H9 (cell line): ENCODE data around the gene GGT6. TPM values are rescaled to one million over a fixed set of nuclear protein-coding genes. Genes with fewer than 3 reads are reported as not detected.

ENCODE experiments used
- DNase-seq: peaks from one replicate; pipeline ENCODE4 v3.0.0-alpha.2; 2017
- H2AFZ ChIP-seq: one replicate; pipeline ENCODE4 v1.6.1; 2013; ENCODE audit warnings: mild to moderate bottlenecking, low read length, control low read depth, moderate library complexity
- H2AK5ac ChIP-seq: 2 replicates; pipeline ENCODE4 v1.6.1; 2013; ENCODE audit warnings: low read length, control low read depth, mixed read lengths; ENCODE audit not compliant: insufficient read length
- H2BK120ac ChIP-seq: one replicate; pipeline ENCODE4 v1.6.1; 2013; ENCODE audit warnings: low read depth, mild to moderate bottlenecking, low read length, control low read depth, inconsistent platforms; ENCODE audit not compliant: poor library complexity, severe bottlenecking
- H2BK12ac ChIP-seq: 2 replicates; pipeline ENCODE4 v1.6.1; 2013; ENCODE audit warnings: low read length, control low read depth, mixed read lengths, low read depth; ENCODE audit not compliant: insufficient read length
- H2BK15ac ChIP-seq: 2 replicates; pipeline ENCODE4 v1.6.1; 2013; ENCODE audit warnings: low read depth, low read length, control low read depth
- H2BK20ac ChIP-seq: one replicate; pipeline ENCODE4 v1.6.1; 2013; ENCODE audit warnings: low read depth, mild to moderate bottlenecking, low read length, control low read depth, inconsistent platforms; ENCODE audit not compliant: poor library complexity, severe bottlenecking
- H2BK5ac ChIP-seq: 2 replicates; pipeline ENCODE4 v1.6.1; 2013; ENCODE audit warnings: low read length, control low read depth, mixed read lengths; ENCODE audit not compliant: insufficient read length
- H3K14ac ChIP-seq: 2 replicates; pipeline ENCODE4 v1.6.1; 2013; ENCODE audit warnings: low read length, control low read depth; ENCODE audit not compliant: insufficient read depth
- H3K18ac ChIP-seq: 2 replicates; pipeline ENCODE4 v1.6.1; 2013; ENCODE audit warnings: low read depth, mild to moderate bottlenecking, mixed read lengths, low read length, control low read depth; ENCODE audit not compliant: insufficient read length
- H3K23ac ChIP-seq: 2 replicates; pipeline ENCODE4 v1.6.1; 2013; ENCODE audit warnings: low read length, control low read depth, mixed read lengths, low read depth; ENCODE audit not compliant: insufficient read length
- H3K23me2 ChIP-seq: 2 replicates; pipeline ENCODE4 v1.6.1; 2013; ENCODE audit warnings: low read depth, mild to moderate bottlenecking, mixed read lengths, low read length, control low read depth; ENCODE audit not compliant: insufficient read length, poor library complexity, severe bottlenecking
- H3K27ac ChIP-seq: 2 replicates; pipeline ENCODE4 v1.5.1; 2013; ENCODE audit warnings: low read length, control low read depth, mixed read lengths, low read depth; ENCODE audit not compliant: insufficient read length
- H3K27me3 ChIP-seq: 2 replicates; pipeline ENCODE4 v1.6.1; 2013; ENCODE audit warnings: low read length, control low read depth, inconsistent platforms; ENCODE audit not compliant: insufficient read depth
- H3K4ac ChIP-seq: 2 replicates; pipeline ENCODE4 v1.6.1; 2013; ENCODE audit warnings: low read depth, mild to moderate bottlenecking, control low read depth, inconsistent platforms, low read length, moderate library complexity
- H3K4me1 ChIP-seq: 2 replicates; pipeline ENCODE4 v1.6.1; 2013; ENCODE audit warnings: low read length, control low read depth, inconsistent platforms; ENCODE audit not compliant: insufficient read depth
- H3K4me2 ChIP-seq: 2 replicates; pipeline ENCODE4 v1.6.1; 2013; ENCODE audit warnings: low read length, control low read depth, mixed read lengths; ENCODE audit not compliant: insufficient read length, insufficient read depth
- H3K56ac ChIP-seq: 2 replicates; pipeline ENCODE4 v1.6.1; 2013; ENCODE audit warnings: low read depth, mild to moderate bottlenecking, mixed read lengths, low read length, control low read depth; ENCODE audit not compliant: insufficient read length
- H3K79me1 ChIP-seq: 2 replicates; pipeline ENCODE4 v1.6.1; 2013; ENCODE audit warnings: low read depth, mild to moderate bottlenecking, moderate library complexity, low read length, control low read depth, inconsistent platforms; ENCODE audit not compliant: insufficient read depth, poor library complexity, severe bottlenecking
- H3K79me2 ChIP-seq: 2 replicates; pipeline ENCODE4 v1.6.1; 2013; ENCODE audit warnings: low read length, control low read depth, inconsistent platforms; ENCODE audit not compliant: insufficient read depth
- H3K9ac ChIP-seq: 2 replicates; pipeline ENCODE4 v1.6.1; 2013; ENCODE audit warnings: low read length, control low read depth, mixed read lengths; ENCODE audit not compliant: insufficient read length; ENCODE audit errors: extremely low read depth
- H3K9me3 ChIP-seq: one replicate; pipeline ENCODE4 v1.6.1; 2013; ENCODE audit warnings: low read depth, low read length, inconsistent platforms; ENCODE audit not compliant: control insufficient read depth
- H3T11ph ChIP-seq: one replicate; pipeline ENCODE4 v1.6.1; 2013; ENCODE audit warnings: mild to moderate bottlenecking, low read length, control low read depth, inconsistent platforms
- H4K20me1 ChIP-seq: one replicate; pipeline ENCODE4 v1.6.1; 2013; ENCODE audit not compliant: control insufficient read depth, insufficient read length, insufficient read depth
- H4K5ac ChIP-seq: 2 replicates; pipeline ENCODE4 v1.6.1; 2013; ENCODE audit warnings: low read depth, mild to moderate bottlenecking, mixed read lengths, low read length, control low read depth; ENCODE audit not compliant: insufficient read length
- H4K8ac ChIP-seq: replicated peaks from 2 replicates; pipeline ENCODE4 v1.6.1; 2013; ENCODE audit warnings: low read length, control low read depth, mixed read lengths, low read depth; ENCODE audit not compliant: insufficient read length
- H4K91ac ChIP-seq: 2 replicates; pipeline ENCODE4 v1.6.1; 2013; ENCODE audit warnings: low read depth, mild to moderate bottlenecking, moderate library complexity, mixed read lengths, low read length, control low read depth; ENCODE audit not compliant: insufficient read length
- H3K27ac Mint-ChIP-seq, 3 experiments: 2 replicates in 2 of 3; 3 replicates in 1 of 3; pipeline ENCODE4 v1.8.0; 2020 to 2021; ENCODE audit warnings: mixed read lengths in 3 of 3, mild to moderate bottlenecking in 1 of 3, moderate library complexity in 1 of 3
- H3K27me3 Mint-ChIP-seq: 2 replicates; pipeline ENCODE4 v1.8.0; 2021; ENCODE audit warnings: low read depth, mild to moderate bottlenecking, moderate library complexity, mixed read lengths
- H3K36me3 Mint-ChIP-seq, 3 experiments: 2 replicates in 2 of 3; 3 replicates in 1 of 3; pipeline ENCODE4 v1.8.0; 2020 to 2021; ENCODE audit warnings: low read depth in 3 of 3, mixed read lengths in 3 of 3; ENCODE audit not compliant: insufficient read depth in 1 of 3
- H3K4me1 Mint-ChIP-seq, 2 experiments: 2 replicates each; pipeline ENCODE4 v1.8.0; 2020; ENCODE audit warnings: mixed read lengths in 2 of 2
- H3K4me3 Mint-ChIP-seq, 2 experiments: 2 replicates in 1 of 2; 3 replicates in 1 of 2; pipeline ENCODE4 v1.8.0; 2020 to 2021; ENCODE audit warnings: mild to moderate bottlenecking in 2 of 2, mixed read lengths in 2 of 2, moderate library complexity in 1 of 2
- H3K9me3 Mint-ChIP-seq, 2 experiments: 2 replicates in 1 of 2; 3 replicates in 1 of 2; pipeline ENCODE4 v1.8.0; 2020; ENCODE audit warnings: mild to moderate bottlenecking in 2 of 2, mixed read lengths in 2 of 2, moderate library complexity in 1 of 2
- CTCF ChIP-seq: fragments of 200-600 bp; sonication (generic); conservative IDR thresholded peaks from 3 replicates; pipeline ENCODE4 v1.8.0; 2021; ENCODE audit warnings: antibody characterized with exemption, mild to moderate bottlenecking
- WGBS: extraction: QIAGEN DNeasy Blood & Tissue Kit; methylation state at CpG from one replicate; pipeline ENCODE4 v1.1.7; 2013; ENCODE audit warnings: missing lambda C conversion rate, low lambda C conversion rate, mixed read lengths; ENCODE audit not compliant: insufficient read length; ENCODE audit errors: extremely low coverage; 5-methylcytosine and 5-hydroxymethylcytosine counted together
- total RNA-seq: library from RNA; stranded (reverse); gene quantifications from 2 replicates; pipeline ENCODE4 v1.2.1, GENCODE V29; 2021

The GGT6 gene
- total RNA-seq, 1 experiment from 2014 or later = 0.17 TPM

GRCh38 chr17:4554997-4555799 is 5.2 kb downstream of the GGT6 start, which contains the start of gene MYBBP1A:
MYBBP1A (minus strand) TSS chr17:4555384; CDS start chr17:4555324, 60 bp downstream.
- Mint-ChIP-seq H3K36me3 (peaks cover 30 to 49% (median 40%) of the 10 kb centered on the region in 3 experiments), H3K4me3 (peak within 1 kb of the TSS; percentile 94 to 95)

More at GRCh38 chr17:4554997-4555799, 5.2 kb downstream of the GGT6 start, which contains the start of gene MYBBP1A:
- peak within 1 kb of the TSS; percentile 76 for H3K14ac ChIP-seq
- H3K27ac ChIP-seq = no peak within 1 kb of the TSS
- no peak within 1 kb of the TSS for H2BK5ac ChIP-seq
- H4K91ac ChIP-seq = no peak within 1 kb of the TSS
- DNase-seq = peak; percentile 97
- H4K5ac ChIP-seq = no peak within 1 kb of the TSS
- peaks cover 4% of the 10 kb centered on the region; the same call in 1 of the 2 replicates for H3K4me1 ChIP-seq
- H3K9me3 ChIP-seq = no peaks in the 10 kb centered on the region
- no peak within 1 kb of the TSS for H4K8ac ChIP-seq
- peak within 1 kb of the TSS; percentile 60 for H3K4me2 ChIP-seq
- Mint-ChIP-seq H3K9me3 (no peaks in the 10 kb centered on the region), H3K27me3 (no peaks in the 10 kb centered on the region), H3K27ac (peak within 1 kb of the TSS; percentile 56 to 97 (median 89)), H3K4me1 (peaks cover 19 to 30% of the 10 kb centered on the region in 2 experiments)
- no peak within 1 kb of the TSS for H2BK15ac ChIP-seq
- no peak within 1 kb of the TSS for H2AK5ac ChIP-seq
- no peak within 1 kb of the TSS for H3K56ac ChIP-seq
- H2BK12ac ChIP-seq = no peak within 1 kb of the TSS
- H3K79me1 ChIP-seq = no peaks in the 10 kb centered on the region
- H2AFZ ChIP-seq = no peak within 1 kb of the TSS
- H3K23ac ChIP-seq = no peak within 1 kb of the TSS
- TF ChIP-seq CTCF = peak; percentile 59; the same call in 2 of the 3 replicates
- H3K23me2 ChIP-seq = peaks cover 11% of the 10 kb centered on the region
- H3K9ac ChIP-seq = peak within 1 kb of the TSS; percentile 68
- H3K79me2 ChIP-seq = peaks cover 9% of the 10 kb centered on the region; the same call in 1 of the 2 replicates
- H2BK120ac ChIP-seq = no peak within 1 kb of the TSS
- no peak within 1 kb of the TSS for H2BK20ac ChIP-seq
- no peak within 1 kb of the TSS for H3T11ph ChIP-seq
- peak within 1 kb of the TSS; percentile 43 for H3K18ac ChIP-seq
- H4K20me1 ChIP-seq = no peaks in the 10 kb centered on the region
- no peak within 1 kb of the TSS for H3K4ac ChIP-seq
- no peaks in the 10 kb centered on the region for H3K27me3 ChIP-seq
- no CpG with 5 or more reads among the region's 69 CpGs for WGBS
